KBM-7 (cell line): ENCODE measurements around the gene SORCS3.

Source experiments
- DNase-seq: peaks from one replicate; pipeline ENCODE4 v3.0.0-alpha.2; 2015
- in situ Hi-C: fragments of 300-500 bp; cut with MboI; formaldehyde crosslinking; loops from 2 replicates; pipeline ENCODE4 v1.14.3; 2020; ENCODE audit warnings: low sequenced_read_pairs, low pct_unique_long_range_greater_than_20kb, mixed read lengths

The SORCS3 gene

DNA sequence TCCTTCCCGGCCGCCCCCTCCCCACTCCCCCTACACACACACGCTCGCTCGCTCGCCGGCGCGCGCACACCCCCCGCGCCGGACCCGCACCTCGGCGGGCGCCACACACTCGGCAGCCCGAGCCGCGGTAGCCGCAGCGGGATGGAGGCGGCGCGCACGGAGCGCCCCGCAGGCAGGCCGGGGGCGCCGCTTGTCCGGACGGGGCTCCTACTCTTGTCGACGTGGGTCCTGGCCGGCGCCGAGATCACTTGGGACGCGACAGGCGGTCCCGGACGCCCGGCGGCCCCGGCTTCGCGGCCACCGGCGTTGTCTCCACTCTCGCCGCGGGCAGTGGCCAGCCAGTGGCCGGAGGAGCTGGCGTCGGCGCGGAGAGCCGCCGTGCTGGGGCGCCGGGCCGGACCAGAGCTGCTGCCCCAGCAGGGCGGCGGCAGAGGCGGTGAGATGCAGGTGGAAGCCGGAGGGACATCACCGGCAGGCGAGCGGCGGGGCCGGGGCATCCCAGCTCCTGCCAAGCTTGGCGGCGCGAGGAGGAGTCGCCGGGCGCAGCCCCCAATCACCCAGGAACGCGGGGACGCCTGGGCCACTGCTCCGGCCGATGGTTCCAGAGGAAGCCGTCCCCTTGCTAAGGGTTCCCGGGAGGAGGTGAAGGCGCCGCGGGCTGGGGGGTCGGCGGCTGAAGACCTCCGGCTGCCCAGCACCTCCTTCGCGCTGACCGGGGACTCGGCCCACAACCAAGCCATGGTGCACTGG is at the start of gene SORCS3:
Gene SORCS3, plus strand, starts transcription at position 104 of the 750 bp plus-strand sequence.
- in situ Hi-C loops: no loop called here
- DNase-seq: no peak

DNA sequence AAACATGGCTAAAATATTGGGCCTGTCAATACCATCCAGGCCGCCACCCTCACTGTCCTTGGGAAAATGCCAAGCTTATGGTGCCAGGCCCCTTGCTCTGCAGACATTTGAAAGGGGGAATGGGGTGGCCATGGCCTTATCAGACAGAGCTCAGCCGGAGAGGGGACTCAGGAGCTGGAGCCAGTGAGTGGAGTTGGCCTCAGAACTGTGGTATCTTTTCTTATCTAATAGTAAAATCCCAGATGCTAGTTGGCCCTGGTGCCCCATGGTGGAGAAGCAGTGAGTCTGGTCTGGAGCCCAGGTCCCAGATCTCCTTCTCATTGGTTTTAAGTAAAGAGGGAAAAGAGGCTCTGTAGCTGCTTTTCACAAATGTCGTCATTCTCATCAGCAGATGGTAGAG is 49.6 kb upstream of the SORCS3 start:
- DNase-seq: no peak
- in situ Hi-C loops: no loop called here

DNA sequence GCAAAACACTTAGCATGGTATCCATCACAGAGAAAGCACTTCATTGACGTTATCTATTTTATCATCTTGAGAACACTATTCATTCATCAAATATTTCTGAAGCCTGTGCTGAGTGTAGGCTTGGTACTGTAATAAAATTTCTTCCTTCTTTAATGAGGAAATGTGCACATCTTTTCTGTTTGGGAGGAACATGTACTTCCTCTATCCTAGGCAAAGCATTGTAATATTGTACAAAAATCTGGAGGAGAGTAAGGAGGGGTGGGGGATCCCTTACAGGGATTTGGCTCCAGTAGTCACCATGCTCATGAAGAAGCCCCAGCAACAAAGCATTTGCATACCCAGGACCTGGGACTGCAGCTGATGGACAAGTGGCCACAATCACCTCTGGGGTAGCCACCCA is 39.9 kb upstream of the SORCS3 start:
- no peak for DNase-seq
- in situ Hi-C loops: no loop called here

- in situ Hi-C loops: no loop called here
- no peak for DNase-seq
Measured at GRCh38 chr10:104608091-104608828, 32.8 kb upstream of the SORCS3 start.

DNA sequence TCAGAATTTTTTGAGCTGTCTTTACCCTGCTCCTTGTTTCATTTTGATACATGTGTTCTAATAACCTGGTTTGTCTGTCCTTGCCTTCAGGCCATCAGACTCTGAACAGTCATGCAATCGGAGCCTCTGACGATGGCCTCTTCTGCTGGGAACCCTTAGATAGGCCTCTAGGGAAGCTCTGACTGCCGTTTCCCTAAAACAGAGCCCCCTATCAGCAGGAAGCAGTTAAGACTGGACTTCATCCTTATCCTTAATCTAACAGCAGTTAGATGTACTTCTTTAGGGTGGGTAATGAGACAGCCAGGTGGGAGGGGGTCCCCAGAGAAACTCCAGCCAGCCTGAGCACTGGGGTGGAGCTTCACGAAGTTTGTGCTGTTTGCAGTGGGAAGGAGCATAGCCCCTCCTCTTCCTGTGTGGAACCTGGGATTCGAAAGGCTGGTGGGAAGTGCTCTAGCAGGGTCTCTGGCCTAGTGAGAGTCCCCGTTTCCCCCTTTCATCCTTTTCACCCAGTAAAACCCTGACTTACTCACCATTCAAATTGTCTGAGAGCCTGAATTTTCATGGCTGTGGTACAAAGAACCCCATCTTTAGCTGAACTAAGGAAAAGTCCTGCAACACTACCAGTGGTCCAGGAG is 28.4 kb upstream of the SORCS3 start:
- DNase-seq: no peak
- in situ Hi-C loops: no loop called here

DNA sequence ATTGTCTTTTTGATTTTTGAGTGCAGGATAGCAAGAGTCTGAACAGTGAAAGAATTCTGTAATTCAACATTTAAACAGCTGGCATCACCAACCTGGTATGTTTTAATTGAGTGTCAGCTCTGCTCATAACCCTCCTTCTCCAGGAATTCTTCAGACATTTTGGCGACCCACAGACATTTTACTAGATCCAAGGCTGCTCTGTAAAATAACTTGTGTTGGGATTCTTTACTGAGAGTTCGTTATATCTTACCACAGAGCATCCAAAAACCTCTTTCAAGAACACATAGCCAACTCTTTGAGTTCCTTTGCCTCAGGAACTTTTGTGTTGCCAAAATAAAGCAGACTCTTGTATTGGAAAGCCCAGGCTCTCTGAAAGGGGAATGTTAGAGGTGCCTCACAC is 27.7 kb upstream of the SORCS3 start:
- in situ Hi-C loops: no loop called here
- no peak for DNase-seq

DNA sequence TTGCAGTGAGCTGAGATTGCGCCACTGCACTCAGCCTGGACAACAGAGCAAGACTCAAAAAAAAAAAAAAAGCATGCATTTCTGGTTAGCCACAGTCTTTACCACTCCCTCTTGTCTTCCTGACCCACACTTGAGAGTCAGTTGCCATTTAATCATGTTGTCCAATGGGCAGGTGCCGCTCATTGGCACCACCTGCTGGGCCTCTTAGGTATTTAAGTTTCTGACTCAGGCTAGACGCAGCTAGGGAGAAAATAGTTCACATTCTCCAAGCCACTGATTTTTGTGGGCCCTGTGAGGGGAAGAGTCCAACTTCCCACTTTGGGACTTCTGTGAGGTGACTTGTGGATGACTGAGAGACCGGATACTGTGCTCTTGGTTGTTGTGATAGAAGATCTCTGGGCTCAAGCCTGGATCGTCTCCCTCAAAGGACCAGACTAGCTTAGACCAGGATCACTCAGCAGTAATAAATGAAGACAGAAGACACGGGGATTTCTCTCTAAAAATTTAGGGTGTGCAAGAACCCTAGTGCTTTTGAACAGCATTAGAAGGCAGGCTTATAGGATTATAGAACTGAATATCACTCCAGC is 26.8 kb upstream of the SORCS3 start:
- in situ Hi-C loops: no loop called here
- peak; percentile 42 for DNase-seq

GRCh38 chr10:104615136-104615535 is 26.0 kb upstream of the SORCS3 start:
- DNase-seq: no peak
- in situ Hi-C loops: no loop called here

DNA sequence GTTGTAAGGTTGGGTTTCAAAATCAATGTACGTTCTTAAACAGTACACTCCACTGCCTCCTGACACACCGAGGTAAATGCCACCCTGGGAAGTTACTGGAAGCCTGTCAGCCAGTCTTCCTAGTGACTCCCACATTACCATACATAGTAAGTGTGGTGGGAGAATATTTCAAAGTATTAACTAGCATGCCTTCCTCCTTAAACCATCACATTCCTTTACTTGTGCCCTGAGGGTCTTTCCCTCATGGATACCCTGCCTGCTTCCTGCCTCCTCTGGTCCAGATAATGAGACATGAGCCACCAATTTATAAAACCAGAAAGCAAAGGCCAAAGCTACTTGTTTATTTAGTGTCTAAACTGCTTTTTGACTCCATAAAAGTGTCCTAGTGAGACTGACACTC is 23.3 kb upstream of the SORCS3 start:
- in situ Hi-C loops: no loop called here
- DNase-seq: no peak

GRCh38 chr10:104622175-104622574 is 18.9 kb upstream of the SORCS3 start:
- in situ Hi-C loops: no loop called here
- no peak for DNase-seq

DNA sequence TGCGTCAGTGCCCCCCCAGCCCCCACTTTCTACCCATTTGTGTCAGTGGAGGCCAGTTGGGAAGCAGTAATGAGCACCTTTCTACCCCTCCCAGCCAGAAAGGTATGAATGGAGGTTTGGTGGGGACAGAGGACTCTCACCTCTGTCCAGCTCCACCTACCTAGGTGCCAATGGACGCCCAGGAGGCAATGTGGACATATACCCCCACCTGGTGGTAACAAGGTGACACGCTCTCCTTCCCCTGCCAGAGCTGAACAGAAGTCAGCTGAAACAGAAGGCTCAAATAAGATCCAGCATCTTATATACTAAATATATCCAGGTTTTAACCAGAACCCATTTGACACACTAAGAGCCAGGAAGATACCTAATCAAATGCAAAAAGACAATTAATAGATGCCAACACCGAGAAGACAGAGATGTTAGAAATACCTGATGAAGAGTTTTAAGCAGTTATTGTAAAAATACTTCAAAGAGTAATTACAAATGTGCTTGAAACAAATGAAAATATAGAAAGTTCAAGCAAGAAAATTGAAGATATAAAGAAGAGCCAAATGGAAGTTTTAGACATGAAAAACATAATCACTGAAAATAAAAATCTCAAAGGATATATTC is 18.4 kb upstream of the SORCS3 start:
- DNase-seq: no peak
- in situ Hi-C loops: no loop called here

GRCh38 chr10:104630731-104631130 is 10.4 kb upstream of the SORCS3 start:
- DNase-seq: no peak
- in situ Hi-C loops: no loop called here

GRCh38 chr10:104631946-104632345 is 9.1 kb upstream of the SORCS3 start:
- in situ Hi-C loops: no loop called here
- DNase-seq: no peak

DNA sequence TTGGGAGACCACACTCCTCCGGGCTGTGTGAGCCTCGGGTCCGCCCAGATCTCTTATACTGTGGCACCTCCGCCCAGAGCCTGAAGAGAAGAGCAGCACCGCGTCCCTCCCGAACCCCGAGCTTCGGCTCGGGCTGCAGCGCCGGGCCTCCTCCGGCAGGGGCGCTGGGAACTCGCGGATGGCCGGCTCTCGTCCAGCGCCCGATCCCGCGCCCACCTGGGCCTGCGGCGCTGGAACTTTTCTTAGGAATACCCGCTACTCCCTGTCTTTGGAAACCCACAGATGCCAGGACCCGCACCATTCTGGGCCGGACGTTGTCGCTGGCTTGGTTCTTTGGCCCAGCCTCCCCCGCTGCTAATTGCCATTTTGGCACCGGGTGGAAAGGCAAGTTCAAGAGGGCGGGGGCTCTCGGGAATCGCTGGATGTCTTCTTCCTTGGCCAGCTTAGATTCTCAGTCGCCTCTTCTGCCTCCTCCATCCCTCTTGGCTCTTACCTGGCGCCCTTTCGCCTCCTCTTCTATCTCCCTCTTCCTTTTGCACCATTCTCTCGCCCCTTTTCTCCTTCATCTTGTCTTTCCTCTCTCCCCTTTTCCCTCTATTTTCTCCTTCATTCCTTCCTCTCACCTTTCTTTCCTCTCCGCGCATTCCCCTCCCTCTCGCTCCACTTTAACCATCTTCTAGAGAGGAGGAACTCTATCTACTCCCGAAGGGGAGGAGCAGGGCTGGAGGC is 2.1 kb upstream of the SORCS3 start:
- in situ Hi-C loops: no loop called here
- no peak for DNase-seq

- in situ Hi-C loops: no loop called here
Measured at GRCh38 chr10:104639590-104640338, 1.3 kb upstream of the SORCS3 start.

DNA sequence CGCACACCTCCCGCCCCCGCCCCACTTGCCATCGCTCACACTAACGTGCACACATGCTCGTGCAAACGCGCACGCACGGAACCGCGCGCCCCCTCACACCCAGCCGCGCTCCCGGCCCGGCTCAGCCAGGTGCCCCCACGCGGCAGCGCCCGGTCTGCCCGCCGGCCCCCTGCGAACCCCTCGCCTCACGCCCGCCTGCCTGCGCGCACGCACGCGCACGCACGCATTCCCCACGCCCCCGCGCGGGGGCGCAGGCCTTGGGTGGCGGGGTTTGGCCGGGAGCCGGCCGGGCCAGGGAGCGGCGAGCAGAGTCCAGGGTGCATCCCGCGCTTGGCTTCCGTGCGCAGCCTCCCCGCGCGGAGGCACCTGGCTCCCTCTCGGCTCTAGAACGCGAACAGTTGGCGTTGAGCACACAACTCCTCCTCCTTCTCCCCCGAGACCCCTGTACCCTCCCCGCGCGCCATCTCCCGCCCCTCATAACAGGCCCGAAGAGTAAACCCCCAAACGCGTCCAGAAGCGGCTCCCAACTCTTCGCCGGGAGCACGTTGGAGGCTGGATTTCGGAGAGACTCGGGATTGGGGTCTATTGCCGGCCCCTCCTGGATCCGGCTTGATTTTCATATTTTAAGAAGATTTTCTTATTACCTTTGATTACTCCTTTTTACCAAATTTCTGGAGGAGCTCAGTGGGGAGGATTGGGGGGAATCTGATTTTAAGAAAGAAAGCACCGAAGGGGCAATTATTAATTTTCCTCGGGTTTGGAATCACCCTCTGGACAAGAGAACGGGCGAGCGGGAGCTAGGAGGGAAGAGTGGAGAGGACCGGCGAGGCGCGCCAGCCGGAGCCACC is 527 bp upstream of the SORCS3 start:
- in situ Hi-C loops: no loop called here
- DNase-seq: no peak

More at GRCh38 chr10:104639590-104640338, 1.3 kb upstream of the SORCS3 start:
- DNase-seq: no peak

DNA sequence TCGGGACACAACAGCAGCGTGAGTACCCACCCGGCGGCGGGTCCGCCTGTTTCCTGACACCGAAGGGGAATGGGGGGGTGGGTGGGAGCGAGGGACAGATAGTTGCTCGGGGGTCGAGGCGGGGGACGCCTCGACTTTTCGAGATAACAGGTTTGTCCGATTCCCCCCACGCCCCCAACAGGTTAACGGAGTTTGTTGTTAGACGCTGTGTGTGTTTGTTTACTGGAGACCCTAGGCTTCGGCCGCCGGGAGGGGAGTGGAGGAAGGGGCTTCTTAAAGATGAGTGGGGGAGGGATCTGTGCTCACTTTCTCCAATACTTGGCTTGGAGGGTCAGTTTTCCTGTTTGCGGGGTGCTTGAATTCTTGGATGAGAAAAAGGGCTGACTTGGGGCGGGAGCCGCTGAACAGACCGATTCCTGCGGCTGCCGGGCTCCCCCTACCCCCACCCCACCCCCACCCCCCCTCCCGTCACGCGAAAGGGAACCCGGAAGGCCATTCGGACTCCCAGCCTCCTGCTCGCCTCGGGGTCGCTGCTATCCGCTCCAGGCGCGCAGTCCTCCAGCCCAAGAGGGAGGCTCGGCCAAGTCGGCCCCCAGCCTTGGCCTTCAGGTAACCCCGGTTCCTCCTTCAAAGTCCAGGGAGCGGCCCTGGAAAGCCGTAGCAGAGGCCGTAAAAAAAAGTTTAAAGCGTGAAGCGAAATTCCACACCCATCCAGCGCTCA is 1.0 kb downstream of the SORCS3 start:
- in situ Hi-C loops: no loop called here
- no peak for DNase-seq
